Esophagus (tissue), 2 donors: ENCODE data around the gene AGAP1. TPM values are rescaled to one million over a fixed set of nuclear protein-coding genes. Genes with fewer than 3 reads are reported as not detected.

Experiments used
- H3K27ac ChIP-seq, 2 donors: one replicate each; pipeline ENCODE4 v1.5.1; 2013; ENCODE audit warnings: low read depth in 2 of 2, mild to moderate bottlenecking in 2 of 2, inconsistent platforms in 1 of 2, low read length in 1 of 2, moderate library complexity in 1 of 2
- H3K27me3 ChIP-seq, 2 donors: one replicate each; pipeline ENCODE4 v1.6.1; 2013; ENCODE audit warnings: low read length in 2 of 2, control low read depth in 1 of 2, mild to moderate bottlenecking in 1 of 2; ENCODE audit not compliant: insufficient read depth in 2 of 2, control insufficient read depth in 1 of 2
- H3K36me3 ChIP-seq, 2 donors: one replicate each; pipeline ENCODE4 v1.6.1; 2013; ENCODE audit warnings: low read length in 1 of 2; ENCODE audit not compliant: control insufficient read depth in 2 of 2, insufficient read depth in 2 of 2
- H3K4me1 ChIP-seq, 2 donors: one replicate each; pipeline ENCODE4 v1.6.1; 2013; ENCODE audit warnings: low read length in 1 of 2; ENCODE audit not compliant: control insufficient read depth in 2 of 2, insufficient read depth in 2 of 2
- H3K4me3 ChIP-seq, 2 donors: one replicate each; pipeline ENCODE4 v1.5.1; 2013; ENCODE audit warnings: low read length in 2 of 2, mild to moderate bottlenecking in 2 of 2, low read depth in 1 of 2, moderate library complexity in 1 of 2
- H3K9me3 ChIP-seq, 2 donors: one replicate each; pipeline ENCODE4 v1.6.1; 2013; ENCODE audit warnings: mild to moderate bottlenecking in 2 of 2, low read depth in 1 of 2, low read length in 1 of 2, moderate library complexity in 1 of 2; ENCODE audit not compliant: control insufficient read depth in 2 of 2, insufficient read depth in 1 of 2
- WGBS, 2 donors: extraction: QIAGEN DNeasy Blood & Tissue Kit; methylation state at CpG; one replicate each; pipeline ENCODE4 v1.1.7; 2013; 5-methylcytosine and 5-hydroxymethylcytosine counted together
- polyA plus RNA-seq, 2 donors: library from polyadenylated mRNA; stranded (reverse); fragments of 200-250 nt; gene quantifications; one replicate each; pipeline ENCODE4 v1.2.3, GENCODE V29; 2013
- donor health status: healthy with polysubstance abuse.
- donor health status: Bipolar disorder and iron deficiency.

AGAP1 gene
- polyA plus RNA-seq, 2 donors: 4.9 TPM

DNA sequence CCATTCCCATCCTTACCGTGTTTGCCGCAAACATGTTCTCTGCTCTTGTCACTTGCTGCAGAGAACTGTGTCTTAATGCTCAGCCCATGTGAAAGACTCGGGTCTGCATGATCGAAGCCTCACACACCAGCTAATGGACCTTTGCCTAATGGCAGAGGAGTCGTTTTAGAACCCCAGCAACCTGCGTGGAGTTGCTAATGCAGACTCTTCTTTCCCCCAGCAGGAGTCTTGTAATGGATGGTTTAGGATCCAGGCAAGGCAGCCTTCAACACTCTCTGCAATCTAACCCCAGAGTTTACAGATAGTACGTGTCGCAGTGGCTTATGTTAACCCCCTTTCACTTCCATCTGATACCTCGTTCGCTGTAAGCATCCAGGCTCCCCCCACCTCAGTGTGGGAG, 316.4 kb downstream of the AGAP1 start:
- Histone ChIP-seq H3K36me3 (peaks cover 0 to 12% of the 10 kb centered on the region in 2 donors), H3K4me3 (no peak overlapping the region), H3K9me3 (no peaks in the 10 kb centered on the region), H3K27ac (no peak overlapping the region), H3K27me3 (no peaks in the 10 kb centered on the region), H3K4me1 (no peaks in the 10 kb centered on the region)
- WGBS, 2 donors: 78 to 84% methylated on average over 10 of the region's 10 CpGs

- 87 to 91% methylated on average over 10 of the region's 10 CpGs for WGBS, 2 donors
- peaks cover 0 to 10% of the 10 kb centered on the region in 2 donors for H3K36me3 ChIP-seq
- no peaks in the 10 kb centered on the region for H3K27me3 ChIP-seq
Observed at GRCh38 chr2:235810846-235811245, 317.0 kb downstream of the AGAP1 start.

DNA sequence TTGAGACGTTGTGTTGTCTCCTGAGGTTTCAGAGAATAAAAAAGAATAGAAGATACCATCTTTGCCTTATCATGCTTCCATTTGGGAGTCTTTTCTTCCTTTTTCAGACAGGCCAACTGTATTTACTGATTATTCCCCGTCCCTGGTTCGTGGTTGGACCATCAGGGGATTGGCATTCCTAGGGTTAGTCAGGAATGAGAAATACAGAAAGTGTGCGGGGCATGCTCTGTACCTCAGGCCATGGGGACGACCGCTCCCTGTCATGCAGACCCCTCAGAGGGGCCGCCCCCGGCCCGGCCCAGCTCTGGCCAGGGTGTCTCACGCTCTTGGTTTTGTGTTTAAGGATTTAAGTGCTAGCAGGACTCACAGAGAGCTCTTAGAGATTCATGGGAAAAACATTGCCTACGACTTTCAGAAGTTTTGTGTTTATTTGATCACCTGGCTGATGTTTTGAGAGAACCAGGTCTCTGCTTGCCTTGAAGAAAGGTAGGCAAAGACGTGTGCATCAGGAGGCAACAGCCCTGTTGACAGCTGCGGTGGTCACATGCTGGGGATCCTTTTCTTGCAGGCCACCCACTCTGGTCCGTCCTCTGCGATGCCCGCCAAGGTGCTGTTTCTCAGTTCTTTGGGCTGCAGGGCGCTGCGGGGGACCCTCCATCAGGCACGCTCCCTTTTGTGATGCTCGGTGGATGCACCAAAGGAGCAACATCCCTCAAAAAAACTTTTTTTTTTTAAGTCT, 317.8 kb downstream of the AGAP1 start:
- Histone ChIP-seq H3K9me3 (no peaks in the 10 kb centered on the region), H3K4me1 (no peaks in the 10 kb centered on the region), H3K27me3 (no peaks in the 10 kb centered on the region), H3K36me3 (peaks cover 0 to 9% of the 10 kb centered on the region in 2 donors), H3K27ac (no peak overlapping the region), H3K4me3 (no peak overlapping the region)
- 94 to 95% methylated on average over 20 of the region's 20 CpGs for WGBS, 2 donors

More at GRCh38 chr2:235810846-235811245, 317.0 kb downstream of the AGAP1 start:
- Histone ChIP-seq H3K4me3 (no peak overlapping the region), H3K9me3 (no peaks in the 10 kb centered on the region), H3K4me1 (no peaks in the 10 kb centered on the region), H3K27ac (no peak overlapping the region)

- 88 to 89% methylated on average over 18 of the region's 18 CpGs for WGBS, 2 donors
Observed at GRCh38 chr2:235812185-235812665, 318.4 kb downstream of the AGAP1 start.

DNA sequence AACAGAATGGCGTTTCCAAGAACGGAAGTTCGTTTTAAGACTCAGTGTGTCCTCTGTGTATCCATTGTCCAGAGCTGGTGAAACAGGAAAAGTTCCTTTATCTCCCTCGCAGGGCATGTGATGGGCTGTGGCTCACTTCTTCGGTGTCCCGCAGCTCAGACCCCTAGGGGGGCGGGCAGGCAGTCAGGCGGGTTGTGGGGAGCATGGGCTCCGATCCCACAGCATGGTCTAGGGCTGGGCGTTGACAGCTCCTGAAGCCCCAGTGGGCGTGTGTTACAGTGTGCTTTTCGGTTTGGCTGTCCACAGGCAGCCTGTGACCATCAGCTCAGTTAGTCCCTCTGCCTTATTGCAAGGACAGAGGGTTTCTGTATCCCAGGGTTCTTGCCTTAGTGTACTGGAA, 319.6 kb downstream of the AGAP1 start:
- no peak overlapping the region for H3K27ac ChIP-seq
- no peak overlapping the region for H3K4me3 ChIP-seq
- no peaks in the 10 kb centered on the region for H3K4me1 ChIP-seq
- no peaks in the 10 kb centered on the region for H3K27me3 ChIP-seq
- no peaks in the 10 kb centered on the region for H3K9me3 ChIP-seq
- H3K36me3 ChIP-seq: peaks cover 0 to 7% of the 10 kb centered on the region in 2 donors
- WGBS, 2 donors: 95 to 99% methylated on average over 12 of the region's 12 CpGs

More at GRCh38 chr2:235812185-235812665, 318.4 kb downstream of the AGAP1 start:
- no peaks in the 10 kb centered on the region for H3K4me1 ChIP-seq
- no peak overlapping the region for H3K27ac ChIP-seq
- H3K36me3 ChIP-seq: peaks cover 0 to 9% of the 10 kb centered on the region in 2 donors
- H3K27me3 ChIP-seq: no peaks in the 10 kb centered on the region
- H3K9me3 ChIP-seq: no peaks in the 10 kb centered on the region
- H3K4me3 ChIP-seq: no peak overlapping the region

DNA sequence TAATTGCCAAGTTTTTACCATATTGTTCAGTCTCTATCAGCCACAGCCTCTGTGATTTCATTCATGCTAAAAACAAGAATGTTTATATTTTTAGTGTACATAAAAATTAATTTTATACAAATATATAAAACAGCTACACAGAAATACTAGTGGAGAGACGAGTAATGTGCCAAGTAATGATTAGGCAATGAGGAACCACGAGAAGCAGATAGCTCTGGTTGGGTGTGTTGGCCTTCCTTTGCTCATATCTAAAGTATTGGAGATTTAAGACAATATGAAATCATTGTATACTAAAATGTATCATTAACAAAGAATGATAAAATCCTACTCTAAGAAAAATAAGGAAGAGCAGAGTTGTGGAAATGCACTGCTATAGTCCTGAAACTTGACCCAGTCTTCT, 326.7 kb downstream of the AGAP1 start:
- H3K4me3 ChIP-seq: no peak overlapping the region
- no peak overlapping the region for H3K27ac ChIP-seq
- H3K9me3 ChIP-seq: no peaks in the 10 kb centered on the region
- H3K4me1 ChIP-seq: no peaks in the 10 kb centered on the region
- WGBS, 2 donors: 65 to 79% methylated on average over 2 of the region's 2 CpGs
- no peaks in the 10 kb centered on the region for H3K27me3 ChIP-seq
- H3K36me3 ChIP-seq: no peaks in the 10 kb centered on the region

DNA sequence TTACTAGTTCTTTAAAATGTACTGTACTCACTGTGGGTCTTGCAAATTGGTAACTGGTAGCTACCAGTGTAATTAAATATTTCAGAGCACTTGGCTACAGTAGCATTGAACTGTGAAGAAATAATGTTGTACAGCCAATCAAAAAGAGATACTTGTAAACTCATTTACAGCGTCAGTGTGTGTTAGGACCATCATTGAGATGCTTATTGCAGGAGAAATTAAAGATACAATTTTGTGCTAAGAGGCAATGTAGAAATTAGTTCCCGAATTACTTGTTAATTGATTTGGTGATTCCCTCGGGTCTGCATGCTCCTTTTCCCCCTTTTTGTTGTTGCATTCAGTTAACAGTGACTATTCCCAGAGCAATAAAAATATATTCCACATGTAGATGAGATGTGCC, 330.5 kb downstream of the AGAP1 start:
- no peak overlapping the region for H3K4me3 ChIP-seq
- H3K9me3 ChIP-seq: no peaks in the 10 kb centered on the region
- H3K27me3 ChIP-seq: no peaks in the 10 kb centered on the region
- no peaks in the 10 kb centered on the region for H3K36me3 ChIP-seq
- H3K27ac ChIP-seq: no peak overlapping the region
- H3K4me1 ChIP-seq: no peaks in the 10 kb centered on the region
- WGBS, 2 donors: 88 to 90% methylated on average over 3 of the region's 3 CpGs

GRCh38 chr2:235825946-235826345, 332.1 kb downstream of the AGAP1 start:
- H3K36me3 ChIP-seq: no peaks in the 10 kb centered on the region
- H3K9me3 ChIP-seq: no peaks in the 10 kb centered on the region
- no peaks in the 10 kb centered on the region for H3K4me1 ChIP-seq
- H3K27ac ChIP-seq: no peak overlapping the region
- WGBS, 2 donors: 95 to 96% methylated on average over 6 of the region's 6 CpGs
- no peaks in the 10 kb centered on the region for H3K27me3 ChIP-seq
- no peak overlapping the region for H3K4me3 ChIP-seq

DNA sequence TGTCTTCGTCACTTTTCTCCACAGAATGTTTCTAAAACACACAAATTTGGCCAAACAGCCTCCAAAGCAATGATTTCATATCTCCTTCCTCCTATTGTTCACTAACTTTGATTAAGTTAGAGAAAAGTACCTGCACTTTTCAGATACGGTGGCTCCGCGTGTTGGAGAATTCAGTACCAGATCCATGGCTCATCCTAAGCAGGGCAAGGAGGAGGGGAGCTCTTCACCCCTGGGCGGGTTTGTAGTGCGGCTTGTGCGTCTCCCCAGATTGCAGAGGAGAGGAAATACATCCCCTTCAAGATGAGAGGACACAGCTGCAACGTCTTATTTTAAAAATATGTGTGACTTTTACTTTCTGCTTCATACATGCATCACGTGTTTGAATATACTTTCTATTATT, 333.0 kb downstream of the AGAP1 start:
- no peaks in the 10 kb centered on the region for H3K36me3 ChIP-seq

DNA sequence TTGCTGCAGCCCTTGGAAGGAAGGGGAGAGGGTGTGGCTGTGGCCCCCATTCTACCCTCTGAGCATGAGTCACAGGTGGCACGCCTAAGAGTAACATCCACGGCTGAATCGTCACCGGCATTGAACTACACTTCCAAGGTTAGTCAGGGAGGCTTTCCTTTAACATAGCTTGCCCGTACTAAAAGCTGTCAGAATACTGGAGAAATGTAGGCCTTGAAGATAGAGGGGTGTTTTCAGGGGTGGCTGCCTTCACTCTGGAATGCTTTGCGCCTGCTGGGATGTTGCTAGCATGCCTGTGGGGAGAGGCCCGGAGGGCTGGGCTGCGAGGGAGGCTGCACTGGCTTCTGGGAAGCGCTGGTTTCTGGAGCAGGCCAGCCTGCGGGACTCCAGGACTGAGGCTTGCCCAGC, 333.7 kb downstream of the AGAP1 start:
- no peak overlapping the region for H3K4me3 ChIP-seq
- H3K27ac ChIP-seq: no peak overlapping the region
- no peaks in the 10 kb centered on the region for H3K27me3 ChIP-seq
- no peaks in the 10 kb centered on the region for H3K36me3 ChIP-seq
- 67 to 70% methylated on average over 10 of the region's 10 CpGs for WGBS, 2 donors
- no peaks in the 10 kb centered on the region for H3K9me3 ChIP-seq
- no peaks in the 10 kb centered on the region for H3K4me1 ChIP-seq

More for the DNA sequence above, 333.0 kb downstream of the AGAP1 start:
- WGBS, 2 donors: 87% methylated on average over 9 of the region's 9 CpGs
- Histone ChIP-seq H3K27ac (no peak overlapping the region), H3K4me1 (no peaks in the 10 kb centered on the region), H3K4me3 (no peak overlapping the region), H3K9me3 (no peaks in the 10 kb centered on the region), H3K27me3 (no peaks in the 10 kb centered on the region)
